HUDEP-2 (cell line): Measurements from ENCODE around the gene OXCT2.

ENCODE experiments used
- DNase-seq, 76 experiments: peaks; one replicate each; lab custom pipeline; 2025; ENCODE audit not compliant: unreplicated experiment in 76 of 76; lab: John Stamatoyannopoulos, UW

OXCT2 gene

DNA sequence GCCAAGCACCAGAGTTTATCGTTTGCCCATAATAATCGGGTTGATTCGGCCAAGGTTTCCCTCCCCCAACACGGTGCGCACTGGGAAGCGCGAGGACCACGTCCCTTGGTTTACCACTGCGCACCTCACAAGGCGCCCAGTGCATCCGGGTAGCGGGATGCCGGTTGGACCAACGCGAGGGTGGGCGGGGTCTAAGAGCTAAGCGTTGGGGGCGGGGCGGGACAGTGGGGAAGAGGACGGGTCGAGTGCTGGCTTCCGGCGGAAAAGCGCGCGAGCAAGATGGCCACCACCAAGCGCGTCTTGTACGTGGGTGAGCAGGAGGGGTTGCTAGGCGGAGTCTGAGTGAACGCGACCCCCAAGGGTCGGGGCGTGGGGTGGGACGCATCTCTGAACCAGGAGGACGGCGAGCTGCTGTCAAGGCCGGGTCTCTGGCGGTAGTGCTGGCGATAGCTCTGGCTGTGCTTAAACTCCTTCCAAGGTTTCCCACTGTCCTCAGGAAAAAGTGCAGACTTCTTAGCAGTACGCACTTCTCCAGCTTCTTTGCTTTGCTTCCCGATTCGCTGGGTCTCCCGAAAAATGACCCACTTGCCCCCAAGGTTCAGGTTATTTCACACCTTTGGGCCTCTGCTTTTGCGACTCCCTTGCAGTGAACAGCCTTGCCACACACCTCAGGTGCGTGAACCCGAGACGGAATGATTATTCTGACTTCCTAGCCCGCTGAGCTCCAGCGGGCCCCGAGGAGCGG lies 32.4 kb downstream of the OXCT2 start, which contains the start of gene PPIE:
Gene PPIE, plus strand, starts transcription at position 261 of the 745 bp plus-strand sequence. Its CDS starts 19 bp downstream, at position 280.
- peak in 74 of 76 experiments; percentile 47 to 98 (median 91) for DNase-seq

DNA sequence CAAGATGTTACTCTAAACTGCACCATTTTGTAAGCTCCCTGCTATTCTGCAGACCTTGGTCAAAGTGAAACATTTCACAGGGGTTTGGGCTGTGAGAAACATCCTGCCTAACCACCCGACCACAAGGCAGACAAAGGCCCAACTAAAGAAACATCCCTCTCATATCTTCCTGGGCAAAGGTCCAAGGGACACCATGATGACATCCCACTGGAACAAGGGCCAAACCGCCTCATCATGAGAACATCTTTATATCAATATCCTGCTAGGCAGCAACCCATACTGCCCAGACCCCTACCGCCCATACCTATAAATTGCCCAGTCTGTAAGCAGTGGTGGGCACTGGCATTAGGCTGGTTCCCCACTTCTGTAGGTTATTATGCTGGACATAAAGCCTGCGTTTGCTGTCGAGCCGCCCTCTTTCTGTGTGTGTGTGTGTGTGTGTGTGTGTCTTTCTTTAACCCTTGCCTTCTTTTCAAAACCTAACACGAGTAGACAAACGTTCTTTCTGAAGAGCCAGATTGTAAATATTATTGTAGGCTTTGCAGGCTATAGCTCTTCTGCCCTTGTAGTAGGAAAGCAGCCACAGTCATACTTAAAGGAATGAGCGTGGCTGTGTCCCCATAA lies 33.5 kb downstream of the OXCT2 start:
- peak in 8 of 76 experiments; percentile 2 to 44 (median 12) for DNase-seq

DNA sequence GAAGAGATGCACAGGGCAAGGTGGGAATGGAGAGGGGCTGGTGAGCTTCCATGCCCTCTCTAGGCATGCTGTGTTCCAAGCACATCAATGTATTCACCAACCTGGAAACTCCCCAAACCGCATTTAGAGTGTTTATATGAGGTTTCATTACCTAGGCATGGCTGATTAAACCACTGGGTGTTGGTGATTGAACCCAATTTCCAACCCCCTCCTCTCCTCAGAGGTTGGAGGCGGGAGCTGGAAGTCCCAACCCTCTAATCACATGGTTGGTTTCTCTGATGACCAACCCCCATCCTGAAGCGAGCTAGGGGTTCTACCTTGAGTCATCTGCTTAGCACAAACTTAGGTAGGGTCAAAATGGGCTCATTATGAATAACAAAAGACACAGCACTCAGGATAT lies 35.4 kb downstream of the OXCT2 start:
- no peak for DNase-seq

DNA sequence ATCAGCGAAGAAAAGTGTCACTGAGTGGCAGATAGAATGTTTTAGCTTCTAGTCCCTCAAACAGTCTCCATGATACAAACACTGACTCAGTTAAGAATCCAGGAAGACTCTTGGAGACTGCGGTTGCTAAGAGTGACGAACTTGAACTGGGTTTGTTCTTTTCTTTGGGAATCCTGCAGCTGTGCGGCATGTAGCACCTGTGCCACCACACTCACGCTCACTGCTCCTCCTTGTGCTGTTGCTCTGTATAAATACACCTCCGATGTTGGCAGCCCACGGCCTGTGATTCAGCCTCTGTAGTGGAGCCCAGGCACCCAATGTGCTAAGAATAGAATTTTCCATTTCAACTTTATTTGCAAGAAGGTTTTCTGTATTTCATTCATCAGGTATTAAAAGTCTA lies 38.0 kb downstream of the OXCT2 start:
- DNase-seq, result no peak

DNA sequence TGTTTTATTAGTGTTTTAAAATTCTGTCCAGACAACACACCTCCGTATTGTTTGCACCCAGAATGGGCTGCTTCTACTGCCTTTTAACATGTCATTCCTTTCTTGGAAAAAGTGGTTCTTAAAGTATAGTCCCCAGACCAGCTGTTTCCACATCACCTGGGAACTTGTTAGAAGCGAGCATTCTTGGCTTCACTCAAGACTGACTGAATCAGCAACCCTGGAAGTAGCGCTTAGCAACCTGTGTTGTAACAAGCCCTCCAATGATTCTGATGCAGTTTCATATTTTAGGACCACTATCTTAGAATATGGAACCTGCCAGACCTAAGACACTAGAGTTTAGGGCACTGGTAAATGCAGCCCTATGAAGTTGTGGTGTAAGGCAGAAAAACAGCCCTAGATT lies 38.4 kb downstream of the OXCT2 start:
- no peak for DNase-seq

DNA sequence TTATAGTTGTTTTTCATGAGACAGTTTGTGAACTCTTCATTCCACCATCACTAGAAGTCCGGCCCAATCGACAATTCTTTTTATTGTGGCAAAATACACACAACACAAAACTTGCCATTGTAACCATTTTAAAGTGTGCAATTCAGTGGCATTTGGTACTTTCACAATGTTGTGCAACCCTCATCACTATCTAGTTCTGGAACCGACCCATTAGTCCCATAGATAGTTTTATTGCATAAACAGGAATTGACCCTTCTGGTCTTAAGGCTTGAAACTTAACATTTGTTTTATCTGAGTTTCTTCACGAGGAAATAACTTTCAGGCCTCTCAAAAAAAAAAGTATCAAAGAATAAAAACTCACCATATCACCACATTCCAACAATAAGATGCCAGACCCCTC lies 41.3 kb downstream of the OXCT2 start:
- no peak for DNase-seq

DNA sequence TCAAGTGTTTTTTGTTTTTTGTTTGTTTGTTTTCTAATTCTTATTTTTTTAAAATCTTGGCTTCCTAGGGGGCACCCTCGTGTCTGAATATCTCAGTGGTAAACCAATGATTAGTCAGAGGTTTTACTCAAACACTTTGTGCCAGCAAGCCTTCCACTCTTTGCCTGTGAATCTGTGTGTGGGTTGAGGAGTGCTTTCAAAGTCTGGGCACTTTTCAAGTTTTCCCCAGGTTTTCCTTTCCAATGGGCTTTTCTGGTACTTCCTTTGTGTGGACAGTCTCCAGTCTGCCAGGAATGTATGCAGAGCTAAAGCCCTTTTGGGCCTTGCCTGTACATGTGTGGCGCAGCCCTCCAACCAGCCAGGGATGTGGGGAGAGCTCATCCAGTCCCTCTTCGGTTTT lies 42.1 kb downstream of the OXCT2 start:
- no peak for DNase-seq

DNA sequence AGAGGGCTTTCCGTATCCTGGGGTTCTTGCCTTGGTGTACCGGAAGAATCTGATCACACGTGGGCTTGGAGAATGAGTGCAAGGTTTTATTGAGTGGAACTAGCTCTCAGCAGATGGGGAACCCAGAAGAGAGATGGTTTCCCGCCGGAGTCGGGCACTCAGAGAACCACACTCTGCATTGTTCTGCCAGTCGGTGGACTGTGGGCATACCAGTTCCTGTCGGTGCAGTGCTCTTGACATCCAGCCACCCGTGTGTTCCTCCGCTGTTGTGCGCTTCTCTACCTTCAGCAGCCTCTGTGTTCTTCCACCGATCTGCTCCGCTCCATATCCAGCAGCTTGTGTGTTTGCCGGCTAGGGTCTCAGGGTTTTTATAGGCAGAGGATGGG lies 43.2 kb downstream of the OXCT2 start:
- DNase-seq, result no peak

DNA sequence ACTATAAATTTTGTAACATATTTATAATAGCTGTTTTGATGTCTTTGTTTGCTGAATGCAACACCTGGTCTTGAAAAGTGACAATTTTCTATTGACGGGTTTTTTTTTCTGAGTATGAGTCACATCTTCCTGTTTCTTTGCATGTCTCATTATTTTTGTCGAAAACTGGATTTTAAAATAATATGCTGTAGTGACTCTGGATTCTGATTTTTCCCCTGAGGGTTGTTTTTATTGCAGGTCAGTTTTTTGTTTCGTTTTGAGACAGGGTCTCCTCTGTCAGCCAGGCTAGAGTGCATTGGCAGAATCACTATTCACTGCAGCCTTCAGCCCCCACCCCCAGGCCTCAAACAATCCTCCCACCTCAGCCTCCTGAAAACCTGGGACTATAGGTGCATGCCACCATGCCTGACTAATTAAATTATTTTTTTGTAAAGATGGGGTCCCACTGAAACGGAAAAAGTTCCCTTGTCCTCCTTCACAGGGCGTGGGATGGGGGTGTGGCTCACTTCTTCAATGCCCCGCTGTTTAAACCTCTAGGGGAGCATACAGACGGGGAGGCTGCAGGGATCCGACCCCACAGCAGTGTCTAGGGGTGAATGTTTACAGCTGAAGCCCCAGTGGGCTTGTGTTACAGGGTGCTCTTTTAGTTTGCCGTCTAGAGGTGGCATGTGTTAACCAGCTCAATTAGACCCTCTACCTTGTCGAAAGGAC lies 43.8 kb downstream of the OXCT2 start:
- DNase-seq, result no peak

DNA sequence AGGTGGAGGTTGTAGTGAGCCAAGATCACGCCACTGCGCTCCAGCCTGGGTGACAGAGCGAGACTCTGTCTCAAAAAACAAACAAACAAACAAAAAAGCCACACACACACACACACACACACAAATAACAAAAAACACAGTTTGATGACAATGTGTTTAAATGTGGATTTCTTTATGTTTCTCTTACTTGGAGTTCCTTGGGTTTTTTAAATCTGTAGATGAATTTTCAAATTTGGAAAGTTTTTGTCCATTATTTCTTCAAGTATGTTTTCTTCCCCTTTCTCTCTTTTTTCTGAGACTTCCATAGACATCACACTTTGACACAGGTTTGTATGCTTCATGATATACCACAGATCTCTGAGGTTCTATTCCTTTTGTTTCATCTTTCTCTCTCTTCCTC lies 44.5 kb downstream of the OXCT2 start:
- DNase-seq, result no peak

DNA sequence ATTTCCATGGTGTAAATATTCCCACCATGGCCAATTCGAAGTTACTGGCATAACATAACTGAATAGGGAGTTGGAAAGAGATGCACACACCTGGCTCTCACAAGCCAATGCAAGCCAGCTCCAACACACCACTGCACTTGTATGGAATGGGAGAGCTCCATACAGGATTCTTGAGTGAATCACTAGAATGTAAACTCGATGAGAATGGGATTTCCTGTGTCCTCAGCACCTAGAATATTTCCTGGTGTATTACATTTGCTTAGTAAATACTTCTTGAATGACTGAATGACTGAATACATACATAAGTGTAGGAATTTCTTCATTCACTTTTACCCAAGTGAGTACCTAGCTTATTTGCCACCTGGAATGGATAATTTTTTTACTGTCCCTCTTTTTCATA lies 48.7 kb downstream of the OXCT2 start:
- DNase-seq, result no peak

DNA sequence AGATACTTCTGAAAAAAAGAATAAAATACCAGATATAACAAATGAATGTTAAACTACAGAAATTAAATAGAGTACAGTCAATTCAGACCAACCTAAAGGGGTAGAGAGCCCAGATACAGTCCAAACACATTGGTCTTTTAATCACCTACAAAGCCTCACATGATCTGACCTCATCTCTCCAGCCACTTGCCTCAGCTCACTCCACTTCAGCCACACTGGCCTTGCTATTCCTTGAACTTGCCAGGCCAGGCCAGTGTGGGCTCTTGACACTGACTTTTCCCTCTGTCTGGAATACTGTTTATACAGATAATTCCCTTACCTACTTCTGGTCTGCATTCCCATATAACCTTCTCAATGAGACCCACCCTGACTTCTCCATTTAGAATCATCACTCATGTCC lies 49.5 kb downstream of the OXCT2 start:
- no peak for DNase-seq

DNA sequence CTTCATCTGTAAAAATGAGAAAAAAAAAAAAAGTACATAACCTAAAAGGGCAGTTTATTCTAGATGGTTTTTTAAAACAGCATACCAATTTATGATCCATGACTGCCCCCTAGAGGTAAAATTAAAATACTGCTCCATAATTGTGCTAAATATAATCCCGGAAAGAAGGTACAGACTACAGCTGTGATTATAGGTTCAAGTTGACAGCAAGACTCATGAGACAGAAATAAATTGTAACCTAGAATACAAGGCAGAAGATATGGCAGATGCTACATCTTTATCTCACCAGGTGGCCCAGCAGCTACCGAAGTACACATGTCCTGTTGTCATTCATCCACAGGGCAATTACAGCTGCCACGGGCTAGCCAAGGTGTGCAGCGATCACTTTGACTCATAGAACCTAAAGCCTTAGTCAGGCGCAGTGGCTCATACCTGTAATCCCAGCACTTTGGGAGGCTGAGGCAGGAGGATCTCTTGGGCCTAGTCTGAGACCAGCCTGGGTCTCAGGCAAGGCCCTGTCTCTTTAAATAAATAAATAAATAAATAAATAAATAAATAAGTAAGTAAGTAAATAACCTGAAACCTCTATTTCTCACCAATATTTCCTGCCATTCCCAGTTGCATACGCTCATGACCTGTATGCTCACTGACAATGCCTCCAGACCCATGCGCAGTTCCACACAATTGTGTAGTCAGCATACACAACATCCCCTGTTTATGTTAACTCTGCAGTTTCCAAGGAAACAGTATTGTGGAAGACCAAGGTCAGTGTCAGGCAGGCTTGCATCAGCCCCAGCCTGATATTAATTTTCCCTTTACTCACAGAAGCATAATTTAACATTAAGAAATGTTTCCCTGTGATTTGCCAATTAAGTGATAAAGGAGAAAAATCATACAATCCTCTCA lies 50.8 kb downstream of the OXCT2 start:
- peak in 29 of 76 experiments; percentile 2 to 64 (median 30) for DNase-seq
